ENCODE results near the gene RPS29.

RPS29 gene

GRCh38 chr14:49574038-49574437 is 12.1 kb downstream of the RPS29 start:
- WGBS, 2 donors (ENCODE audit: extremely low coverage in 2 of 2, insufficient read length in 2 of 2, insufficient replicate concordance in 1 of 2): no CpG with 5 or more reads among the region's 5 CpGs

GRCh38 chr14:49569281-49569680 is 16.9 kb downstream of the RPS29 start:
- no peak overlapping the region for H3K18ac ChIP-seq (ENCODE audit: low read length)
- H4K91ac ChIP-seq (ENCODE audit: low read depth, low read length, poor library complexity): no peak overlapping the region
- H2BK120ac ChIP-seq (ENCODE audit: low read depth, low read length): no peak overlapping the region
- no peak overlapping the region for H3K23ac ChIP-seq (ENCODE audit: low read depth, low read length, poor library complexity)
- peaks cover 1 to 4% of the 10 kb centered on the region in 2 donors for H3K9me3 ChIP-seq (replicated peaks in 1 of 2; ENCODE audit: control insufficient read depth in 2 of 2, insufficient read depth in 1 of 2, low read depth in 1 of 2, low read length in 2 of 2)
- no peak overlapping the region for H3K4ac ChIP-seq (ENCODE audit: low read length)
- H3K79me1 ChIP-seq (ENCODE audit: low read depth, low read length): no peaks in the 10 kb centered on the region
- no peaks in the 10 kb centered on the region for H3K27me3 ChIP-seq (ENCODE audit: control insufficient read depth in 3 of 3, insufficient read depth in 3 of 3, low read depth in 1 of 3, low read length in 3 of 3)
- no peak overlapping the region for H3K4me2 ChIP-seq (ENCODE audit: insufficient read depth, low read length, poor library complexity, severe bottlenecking)
- H3K27ac ChIP-seq (replicated peaks; ENCODE audit: low read length): no peak overlapping the region
- no peak overlapping the region for H2BK12ac ChIP-seq (ENCODE audit: low read length)
- no peak overlapping the region for H4K8ac ChIP-seq (ENCODE audit: low read depth, low read length)
- no CpG with 5 or more reads among the region's 3 CpGs for WGBS, 2 donors (ENCODE audit: extremely low coverage in 2 of 2, insufficient read length in 2 of 2, insufficient replicate concordance in 1 of 2)
- H3K9ac ChIP-seq (ENCODE audit: low read depth, low read length, poor library complexity): no peak overlapping the region
- peaks cover 5 to 6% of the 10 kb centered on the region in 2 donors for H3K36me3 ChIP-seq (replicated peaks in 1 of 2; ENCODE audit: control insufficient read depth in 2 of 2, insufficient read depth in 2 of 2, low read length in 2 of 2)
- H3K4me3 ChIP-seq (ENCODE audit: low read length in 2 of 2): no peak overlapping the region
- H2AK5ac ChIP-seq (ENCODE audit: low read depth, low read length): no peak overlapping the region
- no peak overlapping the region for H2AFZ ChIP-seq (ENCODE audit: low read length)
- H3K14ac ChIP-seq (ENCODE audit: low read length): no peak overlapping the region
- no peak overlapping the region for H2BK5ac ChIP-seq (ENCODE audit: low read length)
- DNase-seq (ENCODE audit: low spot score): no peak
- no peaks in the 10 kb centered on the region for H3K4me1 ChIP-seq (ENCODE audit: control insufficient read depth in 2 of 2, insufficient read depth in 1 of 2, low read depth in 1 of 2, low read length in 2 of 2)
- H2BK15ac ChIP-seq (ENCODE audit: low read length): no peak overlapping the region

More at GRCh38 chr14:49574038-49574437, 12.1 kb downstream of the RPS29 start:
- no peak overlapping the region for H3K14ac ChIP-seq (ENCODE audit: low read length)
- no peak overlapping the region for H2AFZ ChIP-seq (ENCODE audit: low read length)
- no peak overlapping the region for H2AK5ac ChIP-seq (ENCODE audit: low read depth, low read length)
- H3K18ac ChIP-seq (ENCODE audit: low read length): no peak overlapping the region
- H2BK12ac ChIP-seq (ENCODE audit: low read length): no peak overlapping the region
- no peak overlapping the region for H3K9ac ChIP-seq (ENCODE audit: low read depth, low read length, poor library complexity)
- no peaks in the 10 kb centered on the region for H3K4me1 ChIP-seq (ENCODE audit: control insufficient read depth in 2 of 2, insufficient read depth in 1 of 2, low read depth in 1 of 2, low read length in 2 of 2)
- DNase-seq (ENCODE audit: low spot score): no peak
- no peaks in the 10 kb centered on the region for H3K27me3 ChIP-seq (ENCODE audit: control insufficient read depth in 3 of 3, insufficient read depth in 3 of 3, low read depth in 1 of 3, low read length in 3 of 3)
- no peak overlapping the region for H3K4me3 ChIP-seq (ENCODE audit: low read length in 2 of 2)
- H2BK15ac ChIP-seq (ENCODE audit: low read length): no peak overlapping the region
- peaks cover 16 to 44% of the 10 kb centered on the region in 2 donors for H3K36me3 ChIP-seq (replicated peaks in 1 of 2; ENCODE audit: control insufficient read depth in 2 of 2, insufficient read depth in 2 of 2, low read length in 2 of 2)
- no peak overlapping the region for H3K4me2 ChIP-seq (ENCODE audit: insufficient read depth, low read length, poor library complexity, severe bottlenecking)
- no peak overlapping the region for H3K23ac ChIP-seq (ENCODE audit: low read depth, low read length, poor library complexity)
- H4K8ac ChIP-seq (ENCODE audit: low read depth, low read length): no peak overlapping the region
- no peak overlapping the region for H4K91ac ChIP-seq (ENCODE audit: low read depth, low read length, poor library complexity)
- H3K27ac ChIP-seq (replicated peaks; ENCODE audit: low read length): no peak overlapping the region
- H2BK5ac ChIP-seq (ENCODE audit: low read length): no peak overlapping the region
- H3K9me3 ChIP-seq (replicated peaks in 1 of 2; ENCODE audit: control insufficient read depth in 2 of 2, insufficient read depth in 1 of 2, low read depth in 1 of 2, low read length in 2 of 2): peaks cover 3 to 4% of the 10 kb centered on the region in 2 donors
- H3K79me1 ChIP-seq (ENCODE audit: low read depth, low read length): no peaks in the 10 kb centered on the region
- no peak overlapping the region for H2BK120ac ChIP-seq (ENCODE audit: low read depth, low read length)
- H3K4ac ChIP-seq (ENCODE audit: low read length): no peak overlapping the region

GRCh38 chr14:49566714-49567113 is 19.5 kb downstream of the RPS29 start:
- Histone ChIP-seq H2AFZ (ENCODE audit: low read length) (no peak overlapping the region), H3K79me1 (ENCODE audit: low read depth, low read length) (no peaks in the 10 kb centered on the region), H2AK5ac (ENCODE audit: low read depth, low read length) (no peak overlapping the region), H3K27me3 (ENCODE audit: control insufficient read depth in 3 of 3, insufficient read depth in 3 of 3, low read depth in 1 of 3, low read length in 3 of 3) (no peaks in the 10 kb centered on the region), H2BK12ac (ENCODE audit: low read length) (no peak overlapping the region), H3K4ac (ENCODE audit: low read length) (no peak overlapping the region), H4K8ac (ENCODE audit: low read depth, low read length) (no peak overlapping the region), H3K4me3 (ENCODE audit: low read length in 2 of 2) (no peak overlapping the region), H3K9ac (ENCODE audit: low read depth, low read length, poor library complexity) (no peak overlapping the region), H4K91ac (ENCODE audit: low read depth, low read length, poor library complexity) (no peak overlapping the region), H3K18ac (ENCODE audit: low read length) (no peak overlapping the region), H3K36me3 (replicated peaks in 1 of 2; ENCODE audit: control insufficient read depth in 2 of 2, insufficient read depth in 2 of 2, low read length in 2 of 2) (peaks cover 0 to 2% of the 10 kb centered on the region in 2 donors), H3K23ac (ENCODE audit: low read depth, low read length, poor library complexity) (no peak overlapping the region), H3K27ac (replicated peaks; ENCODE audit: low read length) (no peak overlapping the region), H3K4me1 (ENCODE audit: control insufficient read depth in 2 of 2, insufficient read depth in 1 of 2, low read depth in 1 of 2, low read length in 2 of 2) (no peaks in the 10 kb centered on the region), H2BK5ac (ENCODE audit: low read length) (no peak overlapping the region), H3K14ac (ENCODE audit: low read length) (no peak overlapping the region), H3K9me3 (replicated peaks in 1 of 2; ENCODE audit: control insufficient read depth in 2 of 2, insufficient read depth in 1 of 2, low read depth in 1 of 2, low read length in 2 of 2) (peaks cover 1 to 4% of the 10 kb centered on the region in 2 donors), H3K4me2 (ENCODE audit: insufficient read depth, low read length, poor library complexity, severe bottlenecking) (no peak overlapping the region), H2BK15ac (ENCODE audit: low read length) (no peak overlapping the region), H2BK120ac (ENCODE audit: low read depth, low read length) (no peak overlapping the region)
- WGBS, 2 donors (ENCODE audit: extremely low coverage in 2 of 2, insufficient read length in 2 of 2, insufficient replicate concordance in 1 of 2): no CpG with 5 or more reads among the region's 12 CpGs
- no peak for DNase-seq (ENCODE audit: low spot score)

GRCh38 chr14:49559979-49560768 is 26.0 kb downstream of the RPS29 start:
- no peaks in the 10 kb centered on the region for H3K27me3 ChIP-seq (ENCODE audit: control insufficient read depth in 3 of 3, insufficient read depth in 3 of 3, low read depth in 1 of 3, low read length in 3 of 3)
- H3K14ac ChIP-seq (ENCODE audit: low read length): no peak overlapping the region
- H2BK120ac ChIP-seq (ENCODE audit: low read depth, low read length): no peak overlapping the region
- no peak overlapping the region for H3K27ac ChIP-seq (replicated peaks; ENCODE audit: low read length)
- no peak overlapping the region for H2BK12ac ChIP-seq (ENCODE audit: low read length)
- H3K9me3 ChIP-seq (replicated peaks in 1 of 2; ENCODE audit: control insufficient read depth in 2 of 2, insufficient read depth in 1 of 2, low read depth in 1 of 2, low read length in 2 of 2): peaks cover 0 to 1% of the 10 kb centered on the region in 2 donors
- no peak overlapping the region for H3K9ac ChIP-seq (ENCODE audit: low read depth, low read length, poor library complexity)
- H4K8ac ChIP-seq (ENCODE audit: low read depth, low read length): no peak overlapping the region
- WGBS, 2 donors (ENCODE audit: extremely low coverage in 2 of 2, insufficient read length in 2 of 2, insufficient replicate concordance in 1 of 2): no CpG with 5 or more reads among the region's 6 CpGs
- H3K4ac ChIP-seq (ENCODE audit: low read length): no peak overlapping the region
- no peaks in the 10 kb centered on the region for H3K36me3 ChIP-seq (replicated peaks in 1 of 2; ENCODE audit: control insufficient read depth in 2 of 2, insufficient read depth in 2 of 2, low read length in 2 of 2)
- H2AFZ ChIP-seq (ENCODE audit: low read length): no peak overlapping the region
- no peaks in the 10 kb centered on the region for H3K4me1 ChIP-seq (ENCODE audit: control insufficient read depth in 2 of 2, insufficient read depth in 1 of 2, low read depth in 1 of 2, low read length in 2 of 2)
- H2BK5ac ChIP-seq (ENCODE audit: low read length): no peak overlapping the region
- H2AK5ac ChIP-seq (ENCODE audit: low read depth, low read length): no peak overlapping the region
- H3K79me1 ChIP-seq (ENCODE audit: low read depth, low read length): no peaks in the 10 kb centered on the region
- H3K18ac ChIP-seq (ENCODE audit: low read length): no peak overlapping the region
- no peak for DNase-seq (ENCODE audit: low spot score)
- no peak overlapping the region for H4K91ac ChIP-seq (ENCODE audit: low read depth, low read length, poor library complexity)
- H3K4me2 ChIP-seq (ENCODE audit: insufficient read depth, low read length, poor library complexity, severe bottlenecking): no peak overlapping the region
- no peak overlapping the region for H3K4me3 ChIP-seq (ENCODE audit: low read length in 2 of 2)
- H3K23ac ChIP-seq (ENCODE audit: low read depth, low read length, poor library complexity): no peak overlapping the region
- no peak overlapping the region for H2BK15ac ChIP-seq (ENCODE audit: low read length)
